Measurements from ENCODE around the gene ELL2. TPM values are rescaled to one million over a fixed set of nuclear protein-coding genes. Genes with fewer than 3 reads are reported as not detected.

ELL2 gene
- total RNA-seq, 1 donor from 2014 or later = 14.2 TPM

DNA sequence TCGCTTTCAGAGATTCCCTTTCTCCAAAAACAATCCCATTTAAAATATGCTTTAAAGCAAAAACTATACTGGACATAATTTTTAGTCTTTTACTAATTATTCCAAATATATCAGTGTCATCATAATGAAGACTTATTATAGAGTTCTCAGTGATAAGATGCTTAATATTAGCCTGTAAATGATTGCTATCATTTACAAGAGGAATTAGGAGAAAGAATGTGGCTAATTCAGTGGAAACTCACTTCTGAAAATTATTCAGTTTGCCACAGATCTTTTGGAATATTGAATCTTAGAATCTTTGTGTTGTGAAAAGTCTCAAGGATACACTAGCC is 114.4 kb downstream of the ELL2 start:
- Histone ChIP-seq H3K36me3 (no peaks in the 10 kb centered on the region), H2AFZ (replicated peaks) (no peak overlapping the region), H3K4me2 (no peak overlapping the region), H3K4me1 (no peaks in the 10 kb centered on the region), H3K9ac (no peak overlapping the region), H3K27me3 (no peaks in the 10 kb centered on the region), H3K9me3 (ENCODE audit: low read depth) (no peaks in the 10 kb centered on the region), H3K4me3 (no peak overlapping the region), H3K79me2 (ENCODE audit: low read depth) (no peaks in the 10 kb centered on the region), H3F3A (ENCODE audit: low read depth) (no peaks in the 10 kb centered on the region), H4K20me1 (ENCODE audit: low read depth) (no peaks in the 10 kb centered on the region), H3K27ac (no peak overlapping the region)
- Mint-ChIP-seq H3K27ac (no peak overlapping the region), H3K27me3 (ENCODE audit: insufficient read depth, low read depth) (peaks cover 2% of the 10 kb centered on the region), H3K36me3 (no peaks in the 10 kb centered on the region), H3K4me3 (no peak overlapping the region), H3K4me1 (no peaks in the 10 kb centered on the region), H3K9me3 (peaks cover 2% of the 10 kb centered on the region)
- DNase-seq (ENCODE audit: low spot score) = no peak
- TF ChIP-seq CTCF (IDR thresholded peaks at IDR 0.05) (no peak), EZH2 (IDR thresholded peaks at IDR 0.05) (no peak), EZH2phosphoT487 (IDR thresholded peaks at IDR 0.05) (no peak)

DNA sequence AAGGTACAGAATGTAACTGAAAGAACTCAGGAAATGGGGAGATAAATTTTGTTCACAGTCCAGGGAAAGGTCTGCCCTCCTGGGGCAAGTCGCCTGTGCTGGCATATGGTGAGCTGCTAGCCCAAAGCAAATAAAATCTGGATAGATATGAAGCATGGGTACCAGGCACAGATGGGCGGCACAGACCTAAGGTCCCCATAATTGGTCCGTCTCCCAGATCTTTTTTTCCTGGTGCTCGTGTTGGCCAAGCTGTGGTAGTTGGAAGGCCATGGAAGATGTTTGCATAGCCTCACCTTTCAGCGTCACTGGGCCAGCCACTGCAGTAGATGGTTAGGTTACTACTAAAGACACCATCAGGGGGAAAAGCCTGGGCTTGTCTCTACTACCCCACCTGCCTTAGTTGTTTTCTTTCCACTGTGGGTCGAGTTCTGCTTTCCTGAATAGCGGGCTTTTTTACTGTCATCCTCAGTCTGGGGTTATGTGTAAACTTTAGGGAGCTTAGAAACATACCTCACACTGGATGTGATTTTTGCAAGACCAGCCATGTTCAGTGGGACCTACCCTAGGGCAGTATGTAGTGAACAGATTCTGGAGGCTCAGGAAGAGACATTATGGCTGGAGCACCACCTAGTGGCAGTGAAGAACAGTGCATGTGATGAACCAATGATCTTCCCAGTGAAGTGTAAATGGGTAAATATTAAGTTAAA is 114.9 kb downstream of the ELL2 start:
- Mint-ChIP-seq H3K27ac (no peak overlapping the region), H3K4me3 (no peak overlapping the region), H3K36me3 (no peaks in the 10 kb centered on the region), H3K4me1 (no peaks in the 10 kb centered on the region), H3K9me3 (peaks cover 2% of the 10 kb centered on the region), H3K27me3 (ENCODE audit: insufficient read depth, low read depth) (peaks cover 2% of the 10 kb centered on the region)
- peak overlapping the region; percentile 21 for H2AFZ ChIP-seq (replicated peaks)
- H3K27me3 ChIP-seq = no peaks in the 10 kb centered on the region
- H4K20me1 ChIP-seq (ENCODE audit: low read depth) = no peaks in the 10 kb centered on the region
- no peaks in the 10 kb centered on the region for H3K36me3 ChIP-seq
- H3K27ac ChIP-seq = no peak overlapping the region
- TF ChIP-seq CTCF (IDR thresholded peaks at IDR 0.05) (peak; percentile 96), EZH2phosphoT487 (IDR thresholded peaks at IDR 0.05) (no peak)
- no peaks in the 10 kb centered on the region for H3K9me3 ChIP-seq (ENCODE audit: low read depth)
- H3K9ac ChIP-seq = no peak overlapping the region
- H3F3A ChIP-seq (ENCODE audit: low read depth) = no peaks in the 10 kb centered on the region
- DNase-seq (ENCODE audit: low spot score) = peak; percentile 70
- H3K4me1 ChIP-seq = no peaks in the 10 kb centered on the region
- no peak overlapping the region for H3K4me2 ChIP-seq
- H3K4me3 ChIP-seq = no peak overlapping the region
- H3K79me2 ChIP-seq (ENCODE audit: low read depth) = no peaks in the 10 kb centered on the region

DNA sequence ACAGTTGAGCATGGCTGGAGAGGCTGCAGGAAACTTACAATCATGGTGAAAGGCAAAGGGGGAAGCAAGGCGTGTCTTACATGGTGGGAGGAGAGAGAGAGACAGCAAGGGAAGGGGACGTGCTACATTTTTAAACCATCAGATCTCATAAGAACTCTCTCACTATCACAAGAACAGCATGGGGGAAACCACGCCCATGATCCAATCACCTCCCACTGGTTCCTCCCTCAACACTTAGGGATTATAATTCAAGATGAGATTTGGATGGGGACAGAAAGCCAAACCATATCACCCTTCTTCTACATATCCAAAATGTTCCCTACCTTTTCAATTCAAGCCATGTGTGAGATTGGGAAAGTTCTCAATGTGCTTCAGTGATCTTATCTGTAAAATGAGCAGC is 116.3 kb downstream of the ELL2 start:
- Histone ChIP-seq H3K4me2 (no peak overlapping the region), H3K9me3 (ENCODE audit: low read depth) (no peaks in the 10 kb centered on the region), H2AFZ (replicated peaks) (no peak overlapping the region), H3K36me3 (no peaks in the 10 kb centered on the region), H3K79me2 (ENCODE audit: low read depth) (no peaks in the 10 kb centered on the region), H3F3A (ENCODE audit: low read depth) (no peaks in the 10 kb centered on the region), H3K4me3 (no peak overlapping the region), H4K20me1 (ENCODE audit: low read depth) (no peaks in the 10 kb centered on the region), H3K4me1 (no peaks in the 10 kb centered on the region), H3K27ac (no peak overlapping the region), H3K27me3 (no peaks in the 10 kb centered on the region), H3K9ac (no peak overlapping the region)
- Mint-ChIP-seq H3K4me1 (no peaks in the 10 kb centered on the region), H3K4me3 (no peak overlapping the region), H3K27ac (no peak overlapping the region), H3K36me3 (no peaks in the 10 kb centered on the region), H3K27me3 (ENCODE audit: insufficient read depth, low read depth) (peaks cover 2% of the 10 kb centered on the region), H3K9me3 (no peaks in the 10 kb centered on the region)
- DNase-seq (ENCODE audit: low spot score) = no peak
- no peak for TF ChIP-seq EZH2 (IDR thresholded peaks at IDR 0.05)
- TF ChIP-seq CTCF (IDR thresholded peaks at IDR 0.05) = no peak
- TF ChIP-seq EZH2phosphoT487 (IDR thresholded peaks at IDR 0.05) = no peak

Measured in neural progenitor cell (in vitro differentiated cells).